ENCODE measurements around the gene ERBB2. TPM values are rescaled to one million over a fixed set of nuclear protein-coding genes. Genes with fewer than 3 reads are reported as not detected.

Gene ERBB2
- total and polyA plus RNA-seq, 2 of the 13 experiments (the other 11 are each of a cell fraction or from before 2014, with no cell fraction given): 57.7 to 64.1 TPM

GRCh38 chr17:39738983-39739884 lies 39.4 kb downstream of the ERBB2 start (continued):
- TF ChIP-seq RORA (CRISPR knock-in tag; IDR thresholded peaks at IDR 0.05) (no peak), ZNF703 (CRISPR knock-in tag; IDR thresholded peaks at IDR 0.05; ENCODE audit: borderline replicate concordance) (0 out of 2 replicates have a peak, but pooled peaks have one; percentile 44), GRHL1 (CRISPR knock-in tag; conservative IDR thresholded peaks at IDR 0.05) (no peak), PHF21A (CRISPR knock-in tag; IDR thresholded peaks at IDR 0.05) (peak; percentile 96), ZNF672 (CRISPR knock-in tag; IDR thresholded peaks at IDR 0.05) (no peak), SMAD9 (CRISPR knock-in tag; IDR thresholded peaks at IDR 0.05) (no peak), ELK4 (CRISPR knock-in tag; IDR thresholded peaks at IDR 0.05; ENCODE audit: borderline replicate concordance) (no peak), POLR2A (IDR thresholded peaks at IDR 0.05; ENCODE audit: insufficient read depth in 1 of 2, low read depth in 2 of 2, low read length in 2 of 2) (peak; percentile 72 to 79), ZNF562 (CRISPR knock-in tag; IDR thresholded peaks at IDR 0.05; ENCODE audit: borderline replicate concordance) (no peak), AHDC1 (CRISPR knock-in tag; IDR thresholded peaks at IDR 0.05; ENCODE audit: borderline replicate concordance) (peak; percentile 64; the same call in 1 of the 2 replicates), CHD2 (IDR thresholded peaks at IDR 0.05; ENCODE audit: low read depth, low read length) (no peak), ZNF225 (CRISPR knock-in tag; IDR thresholded peaks at IDR 0.05) (peak; percentile 66; the same call in 1 of the 2 replicates), GFI1 (CRISPR knock-in tag; IDR thresholded peaks at IDR 0.05; ENCODE audit: borderline replicate concordance) (peak; percentile 73; the same call in 1 of the 2 replicates), FIP1L1 (IDR thresholded peaks at IDR 0.05; ENCODE audit: borderline replicate concordance, insufficient read depth, low read depth, low read length) (no peak)
- TF ChIP-seq, protein P1, sequence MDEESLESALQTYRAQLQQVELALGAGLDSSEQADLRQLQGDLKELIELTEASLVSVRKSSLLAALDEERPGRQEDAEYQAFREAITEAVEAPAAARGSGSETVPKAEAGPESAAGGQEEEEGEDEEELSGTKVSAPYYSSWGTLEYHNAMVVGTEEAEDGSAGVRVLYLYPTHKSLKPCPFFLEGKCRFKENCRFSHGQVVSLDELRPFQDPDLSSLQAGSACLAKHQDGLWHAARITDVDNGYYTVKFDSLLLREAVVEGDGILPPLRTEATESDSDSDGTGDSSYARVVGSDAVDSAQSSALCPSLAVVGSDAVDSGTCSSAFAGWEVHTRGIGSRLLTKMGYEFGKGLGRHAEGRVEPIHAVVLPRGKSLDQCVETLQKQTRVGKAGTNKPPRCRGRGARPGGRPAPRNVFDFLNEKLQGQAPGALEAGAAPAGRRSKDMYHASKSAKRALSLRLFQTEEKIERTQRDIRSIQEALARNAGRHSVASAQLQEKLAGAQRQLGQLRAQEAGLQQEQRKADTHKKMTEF (CRISPR knock-in tag; IDR thresholded peaks at IDR 0.05): peak; percentile 96
- TF ChIP-seq, protein P2, sequence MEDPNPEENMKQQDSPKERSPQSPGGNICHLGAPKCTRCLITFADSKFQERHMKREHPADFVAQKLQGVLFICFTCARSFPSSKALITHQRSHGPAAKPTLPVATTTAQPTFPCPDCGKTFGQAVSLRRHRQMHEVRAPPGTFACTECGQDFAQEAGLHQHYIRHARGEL (CRISPR knock-in tag; IDR thresholded peaks at IDR 0.05): no peak; the same call in 1 of the 2 replicates
